ENCODE results near the gene RSU1. TPM values are rescaled to one million over a fixed set of nuclear protein-coding genes. Genes with fewer than 3 reads are reported as not detected.

The RSU1 gene
- total RNA-seq, 1 donor from 2014 or later = 29.0 TPM

GRCh38 chr10:16566202-16566805, 250.9 kb downstream of the RSU1 start:
- no peaks in the 10 kb centered on the region for H3K9me3 Mint-ChIP-seq (ENCODE audit: low read depth)
- H3K4me3 Mint-ChIP-seq (ENCODE audit: low read depth) = no peak overlapping the region

GRCh38 chr10:16565604-16566003, 251.6 kb downstream of the RSU1 start:
- H3K27me3 Mint-ChIP-seq = peaks cover 3% of the 10 kb centered on the region
- TF ChIP-seq CTCF (IDR thresholded peaks at IDR 0.05; ENCODE audit: unreplicated experiment) = no peak
- no peak overlapping the region for H3K27ac Mint-ChIP-seq
- no peak overlapping the region for H3K4me3 Mint-ChIP-seq (ENCODE audit: low read depth)
- no peaks in the 10 kb centered on the region for H3K9me3 Mint-ChIP-seq (ENCODE audit: low read depth)
- H3K36me3 Mint-ChIP-seq (ENCODE audit: insufficient read depth) = no peaks in the 10 kb centered on the region
- DNase-seq (ENCODE audit: low spot score, unreplicated experiment) = no peak
- no peaks in the 10 kb centered on the region for H3K4me1 Mint-ChIP-seq (ENCODE audit: low read depth)

More at GRCh38 chr10:16566202-16566805, 250.9 kb downstream of the RSU1 start:
- no peak for DNase-seq (ENCODE audit: low spot score, unreplicated experiment)
- no peak overlapping the region for H3K27ac Mint-ChIP-seq
- H3K36me3 Mint-ChIP-seq (ENCODE audit: insufficient read depth) = no peaks in the 10 kb centered on the region
- no peaks in the 10 kb centered on the region for H3K4me1 Mint-ChIP-seq (ENCODE audit: low read depth)
- TF ChIP-seq CTCF (IDR thresholded peaks at IDR 0.05; ENCODE audit: unreplicated experiment) = no peak
- peaks cover 3% of the 10 kb centered on the region for H3K27me3 Mint-ChIP-seq

GRCh38 chr10:16562891-16563290, 254.3 kb downstream of the RSU1 start:
- no peak overlapping the region for H3K4me3 Mint-ChIP-seq (ENCODE audit: low read depth)

GRCh38 chr10:16559236-16559773, 257.9 kb downstream of the RSU1 start:
- H3K27ac Mint-ChIP-seq = no peak overlapping the region
- H3K36me3 Mint-ChIP-seq (ENCODE audit: insufficient read depth) = no peaks in the 10 kb centered on the region
- H3K4me3 Mint-ChIP-seq (ENCODE audit: low read depth) = no peak overlapping the region
- peaks cover 4% of the 10 kb centered on the region for H3K9me3 Mint-ChIP-seq (ENCODE audit: low read depth)
- peaks cover 2% of the 10 kb centered on the region for H3K4me1 Mint-ChIP-seq (ENCODE audit: low read depth)
- TF ChIP-seq CTCF (IDR thresholded peaks at IDR 0.05; ENCODE audit: unreplicated experiment) = no peak
- H3K27me3 Mint-ChIP-seq = no peaks in the 10 kb centered on the region
- no peak for DNase-seq (ENCODE audit: low spot score, unreplicated experiment)

More at GRCh38 chr10:16562891-16563290, 254.3 kb downstream of the RSU1 start:
- peaks cover 3% of the 10 kb centered on the region for H3K27me3 Mint-ChIP-seq
- no peak for TF ChIP-seq CTCF (IDR thresholded peaks at IDR 0.05; ENCODE audit: unreplicated experiment)
- H3K27ac Mint-ChIP-seq = no peak overlapping the region
- peaks cover 4% of the 10 kb centered on the region for H3K9me3 Mint-ChIP-seq (ENCODE audit: low read depth)
- peaks cover 2% of the 10 kb centered on the region for H3K4me1 Mint-ChIP-seq (ENCODE audit: low read depth)
- no peak for DNase-seq (ENCODE audit: low spot score, unreplicated experiment)
- no peaks in the 10 kb centered on the region for H3K36me3 Mint-ChIP-seq (ENCODE audit: insufficient read depth)

- Mint-ChIP-seq H3K36me3 (ENCODE audit: insufficient read depth) (no peaks in the 10 kb centered on the region), H3K4me1 (ENCODE audit: low read depth) (no peaks in the 10 kb centered on the region), H3K27me3 (no peaks in the 10 kb centered on the region), H3K9me3 (ENCODE audit: low read depth) (peaks cover 4% of the 10 kb centered on the region), H3K4me3 (ENCODE audit: low read depth) (no peak overlapping the region), H3K27ac (no peak overlapping the region)
- TF ChIP-seq CTCF (IDR thresholded peaks at IDR 0.05; ENCODE audit: unreplicated experiment) = no peak
- DNase-seq (ENCODE audit: low spot score, unreplicated experiment) = no peak
Observed at GRCh38 chr10:16547973-16548372, 269.3 kb downstream of the RSU1 start.

All from progenitor cell of endocrine pancreas (in vitro differentiated cells).